Fibroblast of the conjunctiva (primary cell): ENCODE measurements around the gene CYP2A7.
"Not testable (repeated sequence)": the region's sequence is repeated elsewhere in the genome, so short reads cannot be mapped to it uniquely, and the experiment has no call there.

Experiments
- DNase-seq: peaks from one replicate; pipeline ENCODE4 v3.0.0-alpha.2; 2010; ENCODE audit warnings: low read depth

CYP2A7 gene

DNA sequence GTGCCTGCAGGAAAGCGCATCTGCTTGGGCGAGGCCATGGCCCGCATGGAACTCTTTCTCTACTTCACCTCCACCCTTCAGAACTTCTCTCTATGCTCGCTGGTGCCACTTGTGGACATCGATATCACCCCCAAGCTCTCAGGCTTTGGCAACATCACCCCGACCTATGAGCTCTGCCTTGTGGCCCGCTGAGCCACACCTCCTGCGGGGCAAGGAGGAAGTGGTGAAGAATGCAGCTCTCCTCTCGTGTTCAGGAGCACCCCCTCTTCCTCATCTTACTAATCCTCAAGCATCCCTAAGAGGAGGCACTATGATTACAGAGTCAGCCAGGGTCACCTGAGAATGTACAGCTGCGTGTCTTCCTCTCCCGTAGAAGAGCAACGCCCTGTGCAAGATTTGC is 17.9 kb upstream of the CYP2A7 start:
- DNase-seq, result not testable (repeated sequence)

DNA sequence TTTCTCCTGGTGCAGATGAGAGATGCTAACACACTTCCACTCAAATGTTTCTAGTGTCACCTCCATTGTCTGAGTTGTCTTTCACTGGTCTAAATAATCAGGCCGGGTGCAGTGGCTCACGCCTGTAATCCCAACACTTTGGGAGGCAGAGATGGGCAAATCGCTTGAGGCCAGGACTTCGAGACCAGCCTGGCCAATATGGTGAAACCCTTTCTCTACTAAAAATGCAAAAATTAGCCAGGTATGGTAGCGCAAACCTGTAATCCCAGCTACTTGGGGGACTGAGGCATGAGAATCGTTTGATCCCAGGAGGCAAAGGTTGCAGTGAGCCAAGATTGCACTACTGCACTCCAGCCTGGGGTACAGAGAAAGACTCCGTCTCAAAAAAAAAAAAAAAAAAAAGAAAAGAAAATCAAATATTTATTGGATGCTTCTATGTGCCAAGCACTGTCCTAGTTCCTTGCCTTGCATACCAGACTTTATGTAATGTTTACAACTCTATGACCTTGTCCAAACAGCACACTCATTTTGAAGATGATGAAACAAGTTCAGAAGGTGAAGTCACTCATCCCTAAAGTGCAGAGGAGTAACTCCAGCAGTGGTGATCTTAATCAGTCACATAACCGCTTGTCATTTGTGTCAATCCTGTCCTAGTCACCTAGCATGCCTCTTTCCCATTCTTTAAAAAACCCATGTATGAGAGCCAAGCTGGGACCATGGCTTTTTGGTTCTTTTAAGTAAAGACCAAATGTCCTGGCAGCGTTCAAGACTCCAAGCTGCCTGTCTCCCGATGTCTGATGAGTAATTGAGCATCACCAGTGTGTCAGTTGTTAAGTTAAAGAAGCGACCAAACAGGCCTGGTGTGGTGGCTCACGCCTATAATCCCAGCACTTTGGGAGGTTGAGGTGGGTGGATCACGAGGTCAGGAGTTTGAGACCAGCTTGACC is 15.1 kb upstream of the CYP2A7 start:
- DNase-seq, result not testable (repeated sequence)

DNA sequence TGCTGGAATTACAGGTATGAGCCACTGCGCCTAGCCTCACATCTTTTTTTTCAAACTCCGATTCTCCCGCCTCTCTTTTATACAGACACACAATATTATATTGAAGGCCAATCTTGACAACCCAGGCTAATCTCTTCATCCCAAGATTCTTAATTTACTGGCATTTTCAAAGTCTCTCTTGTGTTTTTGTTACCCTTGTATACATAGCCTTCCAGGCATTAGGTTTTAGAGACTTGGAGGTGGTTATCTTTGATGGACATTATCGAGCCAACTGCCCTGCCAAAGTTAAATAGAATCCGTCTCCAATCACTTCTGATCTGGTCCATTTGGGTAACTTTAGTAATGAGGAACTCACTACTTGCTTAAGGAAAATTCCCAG is 14.4 kb upstream of the CYP2A7 start:
- DNase-seq, result no peak

DNA sequence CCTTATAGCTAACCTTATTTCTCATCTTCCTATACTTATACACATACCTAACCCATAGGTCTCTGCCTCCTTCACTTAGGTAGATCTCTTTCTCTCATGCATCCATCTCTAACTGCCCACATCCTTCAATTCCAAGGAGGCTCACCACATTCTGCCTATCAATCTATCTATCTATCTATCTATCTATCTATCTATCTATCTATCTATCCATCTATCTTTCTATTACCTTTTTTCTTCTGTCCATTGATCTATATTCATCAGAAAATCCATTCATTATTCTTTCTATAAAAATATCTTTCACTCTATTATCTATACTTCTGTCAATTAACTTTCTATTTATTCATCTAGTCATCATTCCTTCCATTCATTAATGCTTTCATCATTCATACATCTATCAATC is 11.1 kb upstream of the CYP2A7 start:
- no peak for DNase-seq

DNA sequence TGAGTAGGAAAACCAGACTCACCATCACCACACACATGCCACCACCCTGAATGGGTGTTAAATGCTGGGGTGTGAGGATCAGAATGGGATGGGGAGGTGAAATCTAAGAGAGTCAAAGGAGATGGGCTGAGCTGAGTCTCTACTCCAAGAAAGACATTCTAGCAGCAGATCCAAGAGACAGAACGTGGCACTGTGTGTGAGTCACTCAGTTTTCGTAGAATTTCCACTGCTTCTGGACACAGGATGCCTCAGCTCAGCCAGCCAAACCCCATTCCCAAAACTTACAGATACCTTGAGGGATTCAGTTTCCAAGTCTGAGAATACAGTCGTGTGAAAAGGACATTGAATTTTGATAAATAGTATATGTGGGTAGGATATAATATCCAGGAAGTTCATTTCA is 7.3 kb upstream of the CYP2A7 start:
- no peak for DNase-seq

DNA sequence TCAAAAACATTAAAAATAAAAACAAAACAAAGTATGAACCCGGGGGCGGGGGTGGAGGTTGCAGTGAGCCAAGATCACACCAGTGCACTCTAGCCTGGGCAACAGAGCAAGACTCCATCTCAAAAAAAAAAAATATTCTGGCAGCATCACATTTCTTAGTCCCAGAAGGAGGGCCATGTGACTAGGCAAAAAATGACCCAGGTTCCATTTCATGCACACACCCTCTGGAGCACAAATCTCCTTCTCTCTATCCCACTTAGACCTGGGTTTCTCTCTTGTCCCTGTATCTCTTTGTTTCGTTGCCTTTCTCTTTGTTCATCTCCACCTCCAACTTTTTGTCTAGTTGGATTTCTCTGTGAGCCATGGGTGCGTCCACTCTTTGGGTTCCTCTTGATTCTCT is 6.2 kb upstream of the CYP2A7 start:
- DNase-seq, result no peak

DNA sequence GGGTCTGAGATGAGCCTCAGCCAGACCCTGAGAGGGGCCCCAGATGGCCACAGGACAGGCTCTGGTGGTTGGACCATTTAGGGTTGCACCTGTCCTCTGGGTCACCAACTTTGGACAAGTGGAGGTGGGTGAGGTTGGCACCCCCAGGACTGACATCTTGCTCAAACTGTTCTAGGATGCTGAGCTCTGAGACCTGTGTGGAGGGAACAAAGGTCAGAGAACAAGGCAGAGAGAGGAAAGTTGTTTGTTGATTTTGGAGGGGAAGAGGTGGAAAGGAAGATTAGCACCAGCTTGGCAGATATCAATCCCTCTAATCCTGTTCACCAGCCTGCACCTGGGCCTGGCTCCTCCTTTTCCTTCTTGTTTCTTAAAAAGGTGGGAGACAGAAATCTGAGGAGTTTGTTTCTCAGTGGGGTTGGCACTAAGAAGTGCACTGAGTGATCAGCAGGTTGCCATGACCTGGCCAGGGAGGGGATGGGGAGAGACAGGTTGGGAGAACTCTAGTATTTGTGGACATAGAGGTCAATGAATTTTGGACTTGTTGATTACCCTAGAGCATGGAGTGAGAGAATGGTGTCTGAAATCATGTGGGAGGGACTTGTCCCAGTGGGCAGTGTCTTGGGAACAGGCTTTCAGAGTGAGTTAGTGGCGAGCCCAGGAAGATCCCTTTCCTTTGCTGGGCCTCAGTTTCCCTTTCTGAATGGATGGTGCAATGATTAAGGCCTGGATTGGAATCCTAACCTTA is 2.3 kb upstream of the CYP2A7 start:
- DNase-seq, result not testable (repeated sequence)

DNA sequence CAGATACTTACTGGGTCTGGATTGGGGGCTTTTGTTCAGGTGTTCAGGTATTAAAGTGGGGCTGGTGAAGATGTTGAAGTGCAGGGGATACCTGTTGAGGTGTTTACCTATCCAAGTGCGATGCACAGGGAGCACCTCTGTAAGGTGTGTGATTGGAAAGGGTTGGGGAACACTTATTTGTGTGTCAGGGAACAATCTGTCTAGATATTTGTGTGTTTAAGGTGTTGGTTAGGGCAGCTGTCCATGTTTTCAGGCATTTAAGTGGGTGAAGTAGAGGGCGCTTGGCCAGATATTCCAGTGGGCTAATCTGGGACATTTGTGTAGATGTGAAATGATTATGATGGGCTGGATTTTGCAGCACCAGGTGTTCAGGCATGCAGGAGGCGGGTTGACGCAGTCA is 2.7 kb downstream of the CYP2A7 start:
- not testable (repeated sequence) for DNase-seq

DNA sequence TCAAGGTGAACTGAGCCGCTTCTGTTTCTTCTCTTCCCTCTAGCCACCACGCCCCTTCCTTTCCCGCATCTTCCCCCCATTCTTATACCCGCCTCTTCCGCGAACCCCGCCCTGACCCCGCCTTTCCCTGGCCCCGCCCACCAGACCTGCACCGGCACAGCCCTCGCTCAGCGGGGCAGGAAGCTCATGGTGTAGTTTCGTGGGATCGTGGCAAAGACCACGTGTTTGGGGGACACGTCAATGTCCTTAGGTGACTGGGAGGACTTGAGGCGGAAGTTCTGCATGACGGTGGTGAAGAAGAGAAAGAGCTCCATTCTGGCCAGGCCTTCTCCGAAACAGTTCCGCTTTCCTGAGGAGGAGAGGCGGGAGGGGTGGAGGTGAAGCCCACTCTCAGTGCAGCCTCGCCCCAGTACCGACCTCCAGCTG is 6.5 kb downstream of the CYP2A7 start:
- DNase-seq, result not testable (repeated sequence)

DNA sequence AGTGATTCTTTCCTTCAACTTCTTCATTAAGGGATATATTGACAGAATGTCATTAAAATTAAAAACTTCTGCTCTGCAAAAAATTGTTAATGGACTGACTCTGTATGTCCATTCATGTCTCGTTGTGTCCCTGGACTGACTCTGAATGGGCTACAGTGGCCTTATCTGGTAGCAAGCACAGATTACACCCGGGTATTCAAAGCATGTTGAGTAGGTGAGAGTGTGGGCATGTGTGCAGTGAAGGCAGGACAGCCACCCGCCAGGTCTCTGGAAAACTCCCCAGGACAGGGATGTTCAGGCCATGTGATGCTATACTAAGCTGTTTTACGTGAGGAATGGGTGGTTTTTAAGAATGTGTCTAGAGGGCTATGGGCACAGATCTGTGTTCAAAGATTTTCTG is 7.2 kb downstream of the CYP2A7 start:
- not testable (repeated sequence) for DNase-seq

DNA sequence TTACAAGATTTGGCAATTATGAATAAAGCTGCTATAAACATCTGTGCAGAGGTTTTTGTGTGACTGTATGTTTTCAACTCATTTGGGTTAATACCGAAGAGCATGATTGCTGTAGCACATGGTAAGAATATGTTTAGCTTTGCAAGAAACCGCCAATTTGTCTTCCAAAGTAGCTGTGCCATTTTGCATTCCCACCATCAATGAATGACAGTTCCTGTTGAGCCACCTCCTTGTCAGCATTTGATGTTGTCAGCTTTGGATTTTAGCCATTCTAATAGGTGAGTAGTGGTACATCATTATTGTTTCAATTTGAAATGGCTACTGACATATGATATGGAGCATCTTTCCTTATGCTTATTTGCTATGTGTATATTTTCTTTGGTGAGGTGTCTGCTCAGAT is 8.2 kb downstream of the CYP2A7 start:
- DNase-seq, result not testable (repeated sequence)

DNA sequence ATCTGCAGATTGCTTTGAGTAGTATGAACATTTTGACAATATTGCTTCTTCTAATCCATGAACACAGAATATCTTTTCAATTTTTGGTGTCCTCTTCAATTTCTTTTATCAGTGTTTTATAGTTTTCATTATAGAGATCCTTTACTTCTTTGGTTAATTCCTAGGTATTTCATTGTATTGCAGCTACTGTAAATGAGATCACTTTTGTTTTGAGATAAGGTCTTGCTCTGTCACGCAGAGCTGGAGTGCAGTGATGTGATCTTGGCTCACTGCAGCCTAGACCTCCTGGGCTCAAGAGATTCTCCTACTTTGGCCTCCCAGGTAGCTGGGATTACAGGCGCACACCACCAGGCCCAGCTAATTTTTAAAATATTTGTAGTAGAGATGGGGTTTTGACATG is 9.8 kb downstream of the CYP2A7 start:
- DNase-seq, result no peak

DNA sequence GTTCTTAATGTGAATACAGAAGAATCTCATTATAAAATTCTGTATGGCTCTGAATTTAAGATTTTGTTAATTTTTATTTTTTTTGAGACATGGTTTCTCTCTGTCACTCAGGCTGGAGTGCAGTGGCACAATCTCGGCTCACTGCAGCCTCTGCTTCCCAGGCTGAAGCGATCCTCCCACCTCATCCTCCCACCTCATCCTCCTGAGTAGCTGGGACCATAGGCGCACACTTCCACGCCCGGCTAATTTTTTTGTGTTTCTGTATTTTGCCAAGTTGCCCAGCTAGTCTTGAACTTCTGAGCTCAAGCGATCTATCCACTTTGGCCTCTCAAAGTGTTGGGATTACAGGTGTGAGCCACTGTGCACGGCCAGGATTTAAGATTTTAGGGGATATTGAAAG is 14.3 kb downstream of the CYP2A7 start:
- no peak for DNase-seq

DNA sequence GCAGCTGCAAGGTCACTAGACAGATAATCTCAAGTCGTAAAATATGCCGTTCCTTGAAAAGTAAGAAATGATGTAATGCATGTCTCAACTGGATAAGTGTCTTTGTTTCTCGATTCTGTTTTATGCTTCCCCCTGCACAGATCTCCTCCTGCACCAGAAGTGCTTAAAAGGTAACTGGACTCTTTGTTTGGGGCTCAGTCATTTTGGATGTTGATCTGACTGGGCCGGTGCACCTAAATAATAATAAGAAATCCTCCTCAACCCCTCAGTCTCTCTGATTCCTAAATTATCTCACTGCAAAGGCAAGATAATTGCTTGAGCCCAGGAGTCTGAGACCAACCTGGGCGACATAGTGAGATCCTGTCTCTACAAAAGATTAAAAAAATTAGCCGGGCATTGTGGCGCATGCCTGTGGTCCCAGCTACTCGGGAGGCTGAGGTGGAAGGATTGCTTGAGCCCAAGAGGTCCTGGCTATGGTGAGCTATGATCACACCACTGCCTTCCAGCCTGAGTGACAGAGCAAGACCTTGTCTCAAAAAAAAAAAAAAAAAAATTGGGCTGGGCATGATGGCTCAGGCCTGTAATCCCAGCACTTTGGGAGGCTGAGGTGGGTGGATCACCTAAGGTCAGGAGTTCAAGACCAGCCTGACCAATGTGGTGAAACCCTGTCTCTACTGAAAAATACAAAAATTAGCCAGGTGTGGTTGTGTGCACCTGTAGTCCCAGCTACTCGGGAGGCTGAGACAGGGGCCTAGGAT is 17.1 kb downstream of the CYP2A7 start:
- not testable (repeated sequence) for DNase-seq

DNA sequence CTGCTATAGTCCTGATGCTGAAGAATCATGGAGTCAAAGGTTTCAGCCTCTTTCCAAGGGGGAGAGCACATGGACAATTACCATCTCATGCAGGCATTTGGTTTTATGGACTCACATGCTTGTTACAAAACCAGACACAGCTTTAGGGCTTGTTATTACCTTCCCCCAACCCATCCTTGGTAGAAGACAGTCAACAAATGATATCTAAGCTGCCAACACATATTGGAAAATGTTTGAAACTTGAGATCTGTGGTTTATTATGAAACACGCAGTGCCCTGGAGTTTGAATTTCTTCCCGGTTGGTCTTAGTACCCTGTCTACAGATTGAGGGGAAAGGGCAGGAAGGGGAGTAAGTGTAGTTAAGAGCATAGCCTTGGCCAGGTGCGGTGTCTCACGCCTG is 19.2 kb downstream of the CYP2A7 start:
- peak; percentile 12 for DNase-seq

DNA sequence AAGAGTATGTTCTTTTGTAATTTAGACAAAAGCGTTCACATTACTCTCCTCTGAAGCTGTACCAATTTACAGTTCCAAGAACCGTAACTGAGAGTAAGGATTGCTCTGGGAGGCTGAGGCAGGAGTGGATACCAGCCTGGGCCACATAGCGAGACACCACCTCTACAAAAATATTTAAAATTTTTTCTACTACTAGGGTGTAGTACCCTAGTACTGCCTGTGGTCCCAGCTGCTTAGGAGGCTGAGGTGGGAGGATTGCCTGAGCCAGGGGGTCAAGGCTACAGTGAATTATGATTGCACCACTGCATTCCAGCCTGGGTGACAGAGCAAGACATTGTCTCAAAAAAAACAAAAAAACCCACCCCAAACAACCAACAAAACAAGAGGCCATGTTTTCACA is 19.7 kb downstream of the CYP2A7 start:
- DNase-seq, result no peak

DNA sequence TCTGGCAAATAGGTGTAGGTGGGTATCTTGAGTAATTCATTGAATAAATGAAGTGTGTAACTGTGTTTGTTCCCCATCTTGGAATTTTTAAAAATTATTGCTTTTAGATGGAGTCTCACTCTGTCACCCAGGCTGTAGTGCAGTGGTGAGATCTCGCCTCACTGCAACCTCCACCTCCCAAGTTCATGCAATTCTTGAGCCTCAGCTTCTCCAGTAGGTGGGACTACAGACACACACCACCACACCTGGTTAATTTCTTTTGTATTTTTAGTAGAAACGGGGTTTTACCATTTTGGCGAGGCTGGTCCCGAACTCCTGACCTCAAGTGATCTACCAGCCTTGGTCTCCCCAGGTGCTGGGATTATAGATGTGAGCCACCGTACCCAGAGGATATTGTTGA is 23.9 kb downstream of the CYP2A7 start:
- no peak for DNase-seq

DNA sequence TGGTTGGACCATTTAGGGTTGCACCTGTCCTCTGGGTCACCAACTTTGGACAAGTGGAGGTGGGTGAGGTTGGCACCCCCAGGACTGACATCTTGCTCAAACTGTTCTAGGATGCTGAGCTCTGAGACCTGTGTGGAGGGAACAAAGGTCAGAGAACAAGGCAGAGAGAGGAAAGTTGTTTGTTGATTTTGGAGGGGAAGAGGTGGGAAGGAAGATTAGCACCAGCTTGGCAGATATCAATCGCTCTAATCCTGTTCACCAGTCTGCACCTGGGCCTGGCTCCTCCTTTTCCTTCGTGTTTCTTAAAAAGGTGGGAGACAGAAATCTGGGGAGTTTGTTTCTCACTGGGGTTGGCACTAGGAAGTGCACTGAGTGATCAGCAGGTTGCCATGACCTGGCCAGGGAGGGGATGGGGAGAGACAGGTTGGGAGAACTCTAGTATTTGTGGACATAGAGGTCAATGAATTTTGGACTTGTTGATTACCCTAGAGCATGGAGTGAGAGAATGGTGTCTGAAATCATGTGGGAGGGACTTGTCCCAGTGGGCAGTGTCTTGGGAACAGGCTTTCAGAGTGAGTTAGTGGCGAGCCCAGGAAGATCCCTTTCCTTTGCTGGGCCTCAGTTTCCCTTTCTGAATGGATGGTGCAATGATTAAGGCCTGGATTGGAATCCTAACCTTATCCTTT is 29.4 kb downstream of the CYP2A7 start:
- DNase-seq, result not testable (repeated sequence)

DNA sequence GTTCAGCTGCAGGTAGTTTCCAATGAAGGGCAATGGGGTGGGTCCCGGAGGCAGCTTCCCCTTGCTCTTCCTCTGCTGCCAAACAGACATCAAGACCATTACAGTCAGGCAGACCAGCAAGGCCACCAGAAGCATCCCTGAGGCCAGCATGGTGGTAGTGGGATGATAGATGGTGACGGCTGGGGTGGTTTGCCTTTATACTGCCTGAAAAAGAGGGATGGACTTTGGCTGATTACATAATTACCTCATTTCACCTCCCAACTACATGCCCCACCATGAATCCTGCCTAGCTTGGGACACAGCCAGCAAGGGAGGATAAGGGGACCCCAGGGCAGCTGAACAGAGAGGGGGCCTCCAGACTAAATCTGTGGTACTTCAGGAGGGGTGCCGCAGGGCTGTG is 31.8 kb downstream of the CYP2A7 start, which contains the start of gene CYP2A6:
CYP2A6 (minus strand) TSS at position 171 of the 400 bp plus-strand sequence; CDS start at position 150, 21 bp downstream.
- not testable (repeated sequence) for DNase-seq

DNA sequence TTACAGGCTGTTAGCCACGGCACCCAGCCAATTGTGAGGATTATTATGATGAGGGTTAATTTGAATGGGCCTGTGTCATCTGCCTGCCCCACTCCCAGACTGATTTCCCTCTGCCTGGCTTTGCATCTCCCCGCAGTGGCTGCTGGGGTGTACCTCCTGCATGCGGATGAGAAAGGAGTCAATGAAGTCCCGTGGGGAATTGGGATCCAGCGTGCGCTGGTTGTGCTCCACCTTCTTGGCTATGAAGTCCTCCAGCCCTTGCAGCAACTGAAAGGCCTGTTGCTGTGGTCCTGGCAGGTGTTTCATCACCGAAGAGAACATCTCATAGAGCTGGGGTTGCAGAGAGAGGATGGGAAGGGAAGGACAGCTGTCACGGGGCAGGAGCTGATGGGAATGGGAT is 35.3 kb downstream of the CYP2A7 start:
- DNase-seq, result not testable (repeated sequence)

DNA sequence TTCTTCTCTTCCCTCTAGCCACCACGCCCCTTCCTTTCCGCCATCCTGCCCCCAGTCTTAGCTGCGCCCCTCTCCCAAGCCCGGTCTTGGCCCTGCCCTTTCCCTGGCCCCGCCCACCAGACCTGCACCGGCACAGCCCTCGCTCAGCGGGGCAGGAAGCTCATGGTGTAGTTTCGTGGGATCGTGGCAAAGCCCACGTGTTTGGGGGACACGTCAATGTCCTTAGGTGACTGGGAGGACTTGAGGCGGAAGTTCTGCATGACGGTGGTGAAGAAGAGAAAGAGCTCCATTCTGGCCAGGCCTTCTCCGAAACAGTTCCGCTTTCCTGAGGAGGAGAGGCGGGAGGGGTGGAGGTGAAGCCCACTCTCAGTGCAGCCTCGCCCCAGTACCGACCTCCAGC is 38.4 kb downstream of the CYP2A7 start:
- DNase-seq, result not testable (repeated sequence)
